Measurements from ENCODE around the gene HS3ST1.
A peak's percentile ranks its signal among the peaks of the same experiment; 100 is the strongest.

HS3ST1 gene

GRCh38 chr4:11431111-11431510, 2.4 kb upstream of the HS3ST1 start:
- no peak for DNase-seq (ENCODE audit: low read depth in 2 of 2)

GRCh38 chr4:11430536-11430935, 1.8 kb upstream of the HS3ST1 start:
- DNase-seq (ENCODE audit: low read depth in 2 of 2), result no peak

- DNase-seq (ENCODE audit: low read depth in 2 of 2), result no peak
Measured at GRCh38 chr4:11429699-11430045, 978 bp upstream of the HS3ST1 start.

- peak; percentile 12 to 25 for DNase-seq (ENCODE audit: low read depth in 2 of 2)
Measured at GRCh38 chr4:11428899-11429698, 405 bp upstream of the HS3ST1 start.

- DNase-seq (ENCODE audit: low read depth in 2 of 2), result no peak
Measured at GRCh38 chr4:11427121-11427996, 1.3 kb downstream of the HS3ST1 start.

GRCh38 chr4:11426731-11427120, 2.0 kb downstream of the HS3ST1 start:
- no peak for DNase-seq (ENCODE audit: low read depth in 2 of 2)

- DNase-seq (ENCODE audit: low read depth in 2 of 2), result no peak
Measured at GRCh38 chr4:11426003-11426402, 2.7 kb downstream of the HS3ST1 start.

- no peak for DNase-seq (ENCODE audit: low read depth in 2 of 2)
Measured at GRCh38 chr4:11424856-11425255, 3.8 kb downstream of the HS3ST1 start.

- no peak for DNase-seq (ENCODE audit: low read depth in 2 of 2)
Measured at GRCh38 chr4:11424000-11424399, 4.7 kb downstream of the HS3ST1 start.

GRCh38 chr4:11423465-11423864, 5.2 kb downstream of the HS3ST1 start:
- DNase-seq (ENCODE audit: low read depth in 2 of 2), result no peak

- no peak for DNase-seq (ENCODE audit: low read depth in 2 of 2)
Measured at GRCh38 chr4:11421116-11421515, 7.6 kb downstream of the HS3ST1 start.

- no peak for DNase-seq (ENCODE audit: low read depth in 2 of 2)
Measured at GRCh38 chr4:11420327-11420726, 8.4 kb downstream of the HS3ST1 start.

GRCh38 chr4:11418610-11419009, 10.1 kb downstream of the HS3ST1 start:
- DNase-seq (ENCODE audit: low read depth in 2 of 2), result no peak

- DNase-seq (ENCODE audit: low read depth in 2 of 2), result no peak
Measured at GRCh38 chr4:11416767-11417113, 12.0 kb downstream of the HS3ST1 start.

GRCh38 chr4:11416071-11416766, 12.5 kb downstream of the HS3ST1 start:
- no peak for DNase-seq (ENCODE audit: low read depth in 2 of 2)

- no peak for DNase-seq (ENCODE audit: low read depth in 2 of 2)
Measured at GRCh38 chr4:11415409-11416070, 13.2 kb downstream of the HS3ST1 start.

GRCh38 chr4:11412211-11412610, 16.5 kb downstream of the HS3ST1 start:
- DNase-seq (ENCODE audit: low read depth in 2 of 2), result no peak

- DNase-seq (ENCODE audit: low read depth in 2 of 2), result no peak
Measured at GRCh38 chr4:11409632-11410031, 19.1 kb downstream of the HS3ST1 start.

GRCh38 chr4:11408233-11408967, 20.3 kb downstream of the HS3ST1 start:
- no peak for DNase-seq (ENCODE audit: low read depth in 2 of 2)

- no peak for DNase-seq (ENCODE audit: low read depth in 2 of 2)
Measured at GRCh38 chr4:11407551-11407950, 21.1 kb downstream of the HS3ST1 start.

- DNase-seq (ENCODE audit: low read depth in 2 of 2), result no peak
Measured at GRCh38 chr4:11404431-11404830, 24.3 kb downstream of the HS3ST1 start.
